Testis (tissue), 3 donors: ENCODE results near the gene PSEN1. TPM values are rescaled to one million over a fixed set of nuclear protein-coding genes. Genes with fewer than 3 reads are reported as not detected.

Experiments used
- DNase-seq: peaks from one replicate; pipeline ENCODE4 v3.0.0-alpha.2; 2019
- H3K27ac ChIP-seq, 2 donors: fragments of 200-600 bp; sonication (generic); one replicate each; pipeline ENCODE4 v1.5.1; 2019
- H3K27me3 ChIP-seq: fragments of 200-600 bp; sonication (generic); one replicate; pipeline ENCODE4 v1.5.1; 2019
- H3K36me3 ChIP-seq: fragments of 200-600 bp; sonication (generic); one replicate; pipeline ENCODE4 v1.5.1; 2017; ENCODE audit warnings: low read depth; ENCODE audit errors: missing control alignments
- H3K4me1 ChIP-seq: fragments of 200-600 bp; sonication (generic); one replicate; pipeline ENCODE4 v1.5.1; 2019
- H3K4me3 ChIP-seq, 2 donors: fragments of 200-600 bp; sonication (generic); one replicate each; pipeline ENCODE4 v1.5.1; 2017 to 2019
- H3K9me3 ChIP-seq: fragments of 200-600 bp; sonication (generic); one replicate; pipeline ENCODE4 v1.5.1; 2017
- POLR2A ChIP-seq: fragments of 450-650 bp; IDR thresholded peaks from one replicate; pipeline ENCODE4 v1.6.1; 2017; ENCODE audit warnings: antibody characterized with exemption, mild to moderate bottlenecking, moderate library complexity
- WGBS, 2 donors: methylation state at CpG; one replicate each; pipeline ENCODE4 v1.1.5; 2018; 5-methylcytosine and 5-hydroxymethylcytosine counted together
- intact Hi-C: fragments of 100-400 bp; cut with DNase I; formaldehyde crosslinking; loops from one replicate; pipeline ENCODE4 v1.15.1; 2023; ENCODE audit warnings: low total_unique reads
- polyA plus RNA-seq: library from polyadenylated mRNA; stranded (reverse); fragments of 350-450 nt; fragmentation: Illumina TruSeq; extraction: RNeasy Lipid Tissue Mini Kit (QIAGEN cat#74804); gene quantifications from one replicate; pipeline ENCODE4 v1.2.3, GENCODE V29; 2014; ENCODE audit warnings: low read depth, low replicate concordance; ENCODE audit not compliant: insufficient read depth
- total RNA-seq, 2 donors: library from RNA; depleted of rRNA; stranded (reverse); fragments of >200 nt; gene quantifications; one replicate each; pipeline ENCODE4 v1.2.3, GENCODE V29; 2016
- TF ChIP-seq, protein P1 (sequence below), 3 experiments: fragments of 450-650 bp in 2 of 3; fragments of 200-600 bp in 1 of 3; sonication (generic) in 1 of 3; IDR thresholded peaks; one replicate each; pipeline ENCODE4 v1.5.1; 2016 to 2019; ENCODE audit warnings: antibody characterized with exemption in 3 of 3, mild to moderate bottlenecking in 2 of 3, moderate library complexity in 1 of 3

Gene PSEN1
- total and polyA plus RNA-seq, 3 donors from 2014 or later, result 65.7 to 94.9 (median 78.4) TPM

- WGBS, 2 donors, result 74 to 90% methylated on average over 6 to 15 of the region's 15 CpGs
- H3K9me3 ChIP-seq, result no peaks in the 10 kb centered on the region
- intact Hi-C loops, result no loop called here
- TF ChIP-seq, protein P1, sequence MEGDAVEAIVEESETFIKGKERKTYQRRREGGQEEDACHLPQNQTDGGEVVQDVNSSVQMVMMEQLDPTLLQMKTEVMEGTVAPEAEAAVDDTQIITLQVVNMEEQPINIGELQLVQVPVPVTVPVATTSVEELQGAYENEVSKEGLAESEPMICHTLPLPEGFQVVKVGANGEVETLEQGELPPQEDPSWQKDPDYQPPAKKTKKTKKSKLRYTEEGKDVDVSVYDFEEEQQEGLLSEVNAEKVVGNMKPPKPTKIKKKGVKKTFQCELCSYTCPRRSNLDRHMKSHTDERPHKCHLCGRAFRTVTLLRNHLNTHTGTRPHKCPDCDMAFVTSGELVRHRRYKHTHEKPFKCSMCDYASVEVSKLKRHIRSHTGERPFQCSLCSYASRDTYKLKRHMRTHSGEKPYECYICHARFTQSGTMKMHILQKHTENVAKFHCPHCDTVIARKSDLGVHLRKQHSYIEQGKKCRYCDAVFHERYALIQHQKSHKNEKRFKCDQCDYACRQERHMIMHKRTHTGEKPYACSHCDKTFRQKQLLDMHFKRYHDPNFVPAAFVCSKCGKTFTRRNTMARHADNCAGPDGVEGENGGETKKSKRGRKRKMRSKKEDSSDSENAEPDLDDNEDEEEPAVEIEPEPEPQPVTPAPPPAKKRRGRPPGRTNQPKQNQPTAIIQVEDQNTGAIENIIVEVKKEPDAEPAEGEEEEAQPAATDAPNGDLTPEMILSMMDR (IDR thresholded peaks at IDR 0.05), result no peak
- no peak for TF ChIP-seq POLR2A
- H3K27ac ChIP-seq, result no peak overlapping the region
- H3K36me3 ChIP-seq, result no peaks in the 10 kb centered on the region
- DNase-seq, result no peak
- no peak overlapping the region for H3K4me3 ChIP-seq
- H3K4me1 ChIP-seq, result no peaks in the 10 kb centered on the region
- H3K27me3 ChIP-seq, result no peaks in the 10 kb centered on the region
Observed at GRCh38 chr14:73261520-73262426, 125.5 kb downstream of the PSEN1 start.

DNA sequence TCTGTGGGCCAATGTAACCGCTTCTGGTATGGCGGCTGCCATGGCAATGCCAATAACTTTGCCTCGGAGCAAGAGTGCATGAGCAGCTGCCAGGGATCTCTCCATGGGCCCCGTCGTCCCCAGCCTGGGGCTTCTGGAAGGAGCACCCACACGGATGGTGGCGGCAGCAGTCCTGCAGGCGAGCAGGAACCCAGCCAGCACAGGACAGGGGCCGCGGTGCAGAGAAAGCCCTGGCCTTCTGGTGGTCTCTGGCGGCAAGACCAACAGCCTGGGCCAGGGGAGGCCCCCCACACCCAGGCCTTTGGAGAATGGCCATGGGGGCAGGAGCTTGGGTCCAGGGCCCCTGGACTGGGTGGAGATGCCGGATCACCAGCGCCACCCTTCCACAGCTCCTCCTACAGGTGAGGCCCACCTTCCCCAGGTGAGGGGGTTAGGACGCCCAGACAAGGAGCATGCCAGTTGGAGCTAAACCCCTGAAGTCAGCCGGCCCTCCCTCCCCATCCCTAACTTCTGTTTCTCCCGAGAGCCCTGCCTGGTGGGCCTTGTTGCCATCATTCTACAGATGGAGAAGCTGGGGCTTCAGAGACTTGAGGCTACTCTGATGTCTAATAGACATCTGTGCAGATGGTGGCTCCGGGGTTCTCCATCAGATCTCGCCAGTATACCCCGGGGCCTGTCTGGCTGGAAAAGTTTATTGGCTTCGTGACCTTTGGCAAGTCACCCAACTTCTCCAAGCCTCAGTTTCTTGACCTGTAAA, 126.3 kb downstream of the PSEN1 start:
- no peaks in the 10 kb centered on the region for H3K4me1 ChIP-seq
- H3K9me3 ChIP-seq, result no peaks in the 10 kb centered on the region
- no peaks in the 10 kb centered on the region for H3K36me3 ChIP-seq
- intact Hi-C loops, result no loop called here
- H3K27me3 ChIP-seq, result no peaks in the 10 kb centered on the region
- no peak for DNase-seq
- WGBS, 2 donors, result 94 to 95% methylated on average over 12 to 20 of the region's 20 CpGs
- TF ChIP-seq POLR2A, result no peak
- TF ChIP-seq, protein P1 (IDR thresholded peaks at IDR 0.05), result no peak
- no peak overlapping the region for H3K4me3 ChIP-seq
- no peak overlapping the region for H3K27ac ChIP-seq

DNA sequence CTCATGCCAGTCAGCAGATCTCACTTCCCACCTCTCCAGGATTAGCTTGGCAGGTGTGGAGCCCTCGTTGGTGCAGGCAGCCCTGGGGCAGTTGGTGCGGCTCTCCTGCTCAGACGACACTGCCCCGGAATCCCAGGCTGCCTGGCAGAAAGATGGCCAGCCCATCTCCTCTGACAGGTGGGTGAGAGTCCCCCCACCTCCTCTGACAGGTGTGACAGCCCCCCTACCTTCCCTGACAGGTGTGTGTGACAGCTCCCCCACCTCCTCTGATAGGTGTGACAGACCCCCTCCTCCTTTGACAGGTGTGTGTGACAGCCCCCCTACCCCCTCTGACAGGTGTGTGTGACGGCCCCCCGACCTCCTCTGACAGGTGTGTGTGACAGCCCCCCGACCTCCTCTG, 127.3 kb downstream of the PSEN1 start:
- TF ChIP-seq POLR2A, result no peak
- TF ChIP-seq, protein P1 (IDR thresholded peaks at IDR 0.05), result no peak
- DNase-seq, result no peak
- H3K9me3 ChIP-seq, result no peaks in the 10 kb centered on the region
- H3K27me3 ChIP-seq, result no peaks in the 10 kb centered on the region
- no peak overlapping the region for H3K27ac ChIP-seq
- no peaks in the 10 kb centered on the region for H3K36me3 ChIP-seq
- no peaks in the 10 kb centered on the region for H3K4me1 ChIP-seq
- intact Hi-C loops, result no loop called here
- H3K4me3 ChIP-seq, result no peak overlapping the region
- WGBS, 2 donors, result 80 to 87% methylated on average over 1 to 6 of the region's 7 CpGs

- no peak overlapping the region for H3K27ac ChIP-seq
- H3K27me3 ChIP-seq, result no peaks in the 10 kb centered on the region
- intact Hi-C loops, result no loop called here
- H3K4me3 ChIP-seq, result no peak overlapping the region
- DNase-seq, result no peak
- H3K9me3 ChIP-seq, result no peaks in the 10 kb centered on the region
- 82 to 86% methylated on average over 4 to 23 of the region's 23 CpGs for WGBS, 2 donors
- H3K36me3 ChIP-seq, result no peaks in the 10 kb centered on the region
- H3K4me1 ChIP-seq, result no peaks in the 10 kb centered on the region
- TF ChIP-seq POLR2A, result no peak
- TF ChIP-seq, protein P1 (IDR thresholded peaks at IDR 0.05), result no peak
Observed at GRCh38 chr14:73264080-73264884, 128.0 kb downstream of the PSEN1 start.
